ENCODE measurements around the gene ZNF506. TPM values are rescaled to one million over a fixed set of nuclear protein-coding genes. Genes with fewer than 3 reads are reported as not detected.

Gene ZNF506
- total and polyA plus RNA-seq, 2 experiments from 2014 or later, result 26.0 to 42.1 TPM

DNA sequence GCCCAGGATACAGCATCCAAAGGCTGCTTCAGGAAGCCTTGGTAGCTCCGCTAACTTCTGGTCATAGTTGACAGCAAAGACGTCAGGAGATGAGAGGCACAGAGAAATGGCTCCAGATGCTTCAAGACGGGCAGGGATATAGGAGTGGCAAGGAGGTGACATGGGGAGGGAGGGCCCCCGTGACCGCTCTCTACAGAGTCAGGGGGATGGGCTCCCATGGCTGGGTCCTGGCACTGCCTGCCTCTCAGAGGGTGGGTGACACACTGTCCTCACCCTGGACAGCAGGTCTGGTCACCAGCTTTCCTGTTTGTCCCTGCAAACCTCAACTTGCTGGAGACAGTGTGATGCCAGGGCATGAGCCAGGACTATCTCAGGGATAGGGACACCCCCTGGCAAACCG is 78.4 kb downstream of the ZNF506 start:
- peaks cover 8% of the 10 kb centered on the region; the same call in 1 of the 3 replicates for H3K9me3 Mint-ChIP-seq
- no peak overlapping the region for H3K4me2 ChIP-seq
- H3F3A ChIP-seq (replicated peaks; ENCODE audit: low read depth), result no peaks in the 10 kb centered on the region

More for the DNA sequence above, 78.4 kb downstream of the ZNF506 start:
- no peak overlapping the region for H3K27ac Mint-ChIP-seq
- ATAC-seq (no peak), DNase-seq (ENCODE audit: low spot score) (no peak)
- no peaks in the 10 kb centered on the region for H3K36me3 ChIP-seq (ENCODE audit: insufficient read depth)
- H3K4me1 ChIP-seq (ENCODE audit: insufficient read depth), result no peaks in the 10 kb centered on the region
- H3K36me3 Mint-ChIP-seq (ENCODE audit: low read depth), result no peaks in the 10 kb centered on the region; the same call in 2 of the 3 replicates
- no peaks in the 10 kb centered on the region for H3K79me2 ChIP-seq (replicated peaks; ENCODE audit: insufficient read depth)
- no peaks in the 10 kb centered on the region for H3K27me3 ChIP-seq (ENCODE audit: insufficient read depth)
- H4K20me1 ChIP-seq (replicated peaks; ENCODE audit: insufficient read depth), result no peaks in the 10 kb centered on the region
- no peak overlapping the region for H3K4me3 Mint-ChIP-seq
- 0 out of 2 replicates have a peak, but pooled peaks cover 2% of the 10 kb centered on the region for H3K9me2 ChIP-seq (ENCODE audit: insufficient read depth)
- no peaks in the 10 kb centered on the region for H3K4me1 Mint-ChIP-seq
- TF ChIP-seq EZH2phosphoT487 (IDR thresholded peaks at IDR 0.05; ENCODE audit: unreplicated experiment) (no peak), STAT1 (IDR thresholded peaks at IDR 0.05; ENCODE audit: unreplicated experiment) (no peak), EZH2 (IDR thresholded peaks at IDR 0.05; ENCODE audit: low read depth, unreplicated experiment) (no peak), CREB1 (CRISPR knock-in tag; IDR thresholded peaks at IDR 0.05; ENCODE audit: low read depth) (no peak), ZNF114 (CRISPR knock-in tag; IDR thresholded peaks at IDR 0.05) (no peak), NANOG (IDR thresholded peaks at IDR 0.05; ENCODE audit: borderline replicate concordance) (no peak), ETS1 (IDR thresholded peaks at IDR 0.05) (no peak), POLR2AphosphoS5 (IDR thresholded peaks at IDR 0.05; ENCODE audit: low read depth) (no peak), ZNF331 (CRISPR knock-in tag; IDR thresholded peaks at IDR 0.05; ENCODE audit: low read depth) (no peak), JUNB (IDR thresholded peaks at IDR 0.05; ENCODE audit: unreplicated experiment) (no peak)
- TF ChIP-seq, protein P1, sequence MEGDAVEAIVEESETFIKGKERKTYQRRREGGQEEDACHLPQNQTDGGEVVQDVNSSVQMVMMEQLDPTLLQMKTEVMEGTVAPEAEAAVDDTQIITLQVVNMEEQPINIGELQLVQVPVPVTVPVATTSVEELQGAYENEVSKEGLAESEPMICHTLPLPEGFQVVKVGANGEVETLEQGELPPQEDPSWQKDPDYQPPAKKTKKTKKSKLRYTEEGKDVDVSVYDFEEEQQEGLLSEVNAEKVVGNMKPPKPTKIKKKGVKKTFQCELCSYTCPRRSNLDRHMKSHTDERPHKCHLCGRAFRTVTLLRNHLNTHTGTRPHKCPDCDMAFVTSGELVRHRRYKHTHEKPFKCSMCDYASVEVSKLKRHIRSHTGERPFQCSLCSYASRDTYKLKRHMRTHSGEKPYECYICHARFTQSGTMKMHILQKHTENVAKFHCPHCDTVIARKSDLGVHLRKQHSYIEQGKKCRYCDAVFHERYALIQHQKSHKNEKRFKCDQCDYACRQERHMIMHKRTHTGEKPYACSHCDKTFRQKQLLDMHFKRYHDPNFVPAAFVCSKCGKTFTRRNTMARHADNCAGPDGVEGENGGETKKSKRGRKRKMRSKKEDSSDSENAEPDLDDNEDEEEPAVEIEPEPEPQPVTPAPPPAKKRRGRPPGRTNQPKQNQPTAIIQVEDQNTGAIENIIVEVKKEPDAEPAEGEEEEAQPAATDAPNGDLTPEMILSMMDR (conservative IDR thresholded peaks at IDR 0.05; ENCODE audit: low read depth in 2 of 2), result no peak
- TF ChIP-seq, protein P2, sequence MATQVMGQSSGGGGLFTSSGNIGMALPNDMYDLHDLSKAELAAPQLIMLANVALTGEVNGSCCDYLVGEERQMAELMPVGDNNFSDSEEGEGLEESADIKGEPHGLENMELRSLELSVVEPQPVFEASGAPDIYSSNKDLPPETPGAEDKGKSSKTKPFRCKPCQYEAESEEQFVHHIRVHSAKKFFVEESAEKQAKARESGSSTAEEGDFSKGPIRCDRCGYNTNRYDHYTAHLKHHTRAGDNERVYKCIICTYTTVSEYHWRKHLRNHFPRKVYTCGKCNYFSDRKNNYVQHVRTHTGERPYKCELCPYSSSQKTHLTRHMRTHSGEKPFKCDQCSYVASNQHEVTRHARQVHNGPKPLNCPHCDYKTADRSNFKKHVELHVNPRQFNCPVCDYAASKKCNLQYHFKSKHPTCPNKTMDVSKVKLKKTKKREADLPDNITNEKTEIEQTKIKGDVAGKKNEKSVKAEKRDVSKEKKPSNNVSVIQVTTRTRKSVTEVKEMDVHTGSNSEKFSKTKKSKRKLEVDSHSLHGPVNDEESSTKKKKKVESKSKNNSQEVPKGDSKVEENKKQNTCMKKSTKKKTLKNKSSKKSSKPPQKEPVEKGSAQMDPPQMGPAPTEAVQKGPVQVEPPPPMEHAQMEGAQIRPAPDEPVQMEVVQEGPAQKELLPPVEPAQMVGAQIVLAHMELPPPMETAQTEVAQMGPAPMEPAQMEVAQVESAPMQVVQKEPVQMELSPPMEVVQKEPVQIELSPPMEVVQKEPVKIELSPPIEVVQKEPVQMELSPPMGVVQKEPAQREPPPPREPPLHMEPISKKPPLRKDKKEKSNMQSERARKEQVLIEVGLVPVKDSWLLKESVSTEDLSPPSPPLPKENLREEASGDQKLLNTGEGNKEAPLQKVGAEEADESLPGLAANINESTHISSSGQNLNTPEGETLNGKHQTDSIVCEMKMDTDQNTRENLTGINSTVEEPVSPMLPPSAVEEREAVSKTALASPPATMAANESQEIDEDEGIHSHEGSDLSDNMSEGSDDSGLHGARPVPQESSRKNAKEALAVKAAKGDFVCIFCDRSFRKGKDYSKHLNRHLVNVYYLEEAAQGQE (IDR thresholded peaks at IDR 0.05; ENCODE audit: unreplicated experiment), result no peak
- TF ChIP-seq, protein P3, sequence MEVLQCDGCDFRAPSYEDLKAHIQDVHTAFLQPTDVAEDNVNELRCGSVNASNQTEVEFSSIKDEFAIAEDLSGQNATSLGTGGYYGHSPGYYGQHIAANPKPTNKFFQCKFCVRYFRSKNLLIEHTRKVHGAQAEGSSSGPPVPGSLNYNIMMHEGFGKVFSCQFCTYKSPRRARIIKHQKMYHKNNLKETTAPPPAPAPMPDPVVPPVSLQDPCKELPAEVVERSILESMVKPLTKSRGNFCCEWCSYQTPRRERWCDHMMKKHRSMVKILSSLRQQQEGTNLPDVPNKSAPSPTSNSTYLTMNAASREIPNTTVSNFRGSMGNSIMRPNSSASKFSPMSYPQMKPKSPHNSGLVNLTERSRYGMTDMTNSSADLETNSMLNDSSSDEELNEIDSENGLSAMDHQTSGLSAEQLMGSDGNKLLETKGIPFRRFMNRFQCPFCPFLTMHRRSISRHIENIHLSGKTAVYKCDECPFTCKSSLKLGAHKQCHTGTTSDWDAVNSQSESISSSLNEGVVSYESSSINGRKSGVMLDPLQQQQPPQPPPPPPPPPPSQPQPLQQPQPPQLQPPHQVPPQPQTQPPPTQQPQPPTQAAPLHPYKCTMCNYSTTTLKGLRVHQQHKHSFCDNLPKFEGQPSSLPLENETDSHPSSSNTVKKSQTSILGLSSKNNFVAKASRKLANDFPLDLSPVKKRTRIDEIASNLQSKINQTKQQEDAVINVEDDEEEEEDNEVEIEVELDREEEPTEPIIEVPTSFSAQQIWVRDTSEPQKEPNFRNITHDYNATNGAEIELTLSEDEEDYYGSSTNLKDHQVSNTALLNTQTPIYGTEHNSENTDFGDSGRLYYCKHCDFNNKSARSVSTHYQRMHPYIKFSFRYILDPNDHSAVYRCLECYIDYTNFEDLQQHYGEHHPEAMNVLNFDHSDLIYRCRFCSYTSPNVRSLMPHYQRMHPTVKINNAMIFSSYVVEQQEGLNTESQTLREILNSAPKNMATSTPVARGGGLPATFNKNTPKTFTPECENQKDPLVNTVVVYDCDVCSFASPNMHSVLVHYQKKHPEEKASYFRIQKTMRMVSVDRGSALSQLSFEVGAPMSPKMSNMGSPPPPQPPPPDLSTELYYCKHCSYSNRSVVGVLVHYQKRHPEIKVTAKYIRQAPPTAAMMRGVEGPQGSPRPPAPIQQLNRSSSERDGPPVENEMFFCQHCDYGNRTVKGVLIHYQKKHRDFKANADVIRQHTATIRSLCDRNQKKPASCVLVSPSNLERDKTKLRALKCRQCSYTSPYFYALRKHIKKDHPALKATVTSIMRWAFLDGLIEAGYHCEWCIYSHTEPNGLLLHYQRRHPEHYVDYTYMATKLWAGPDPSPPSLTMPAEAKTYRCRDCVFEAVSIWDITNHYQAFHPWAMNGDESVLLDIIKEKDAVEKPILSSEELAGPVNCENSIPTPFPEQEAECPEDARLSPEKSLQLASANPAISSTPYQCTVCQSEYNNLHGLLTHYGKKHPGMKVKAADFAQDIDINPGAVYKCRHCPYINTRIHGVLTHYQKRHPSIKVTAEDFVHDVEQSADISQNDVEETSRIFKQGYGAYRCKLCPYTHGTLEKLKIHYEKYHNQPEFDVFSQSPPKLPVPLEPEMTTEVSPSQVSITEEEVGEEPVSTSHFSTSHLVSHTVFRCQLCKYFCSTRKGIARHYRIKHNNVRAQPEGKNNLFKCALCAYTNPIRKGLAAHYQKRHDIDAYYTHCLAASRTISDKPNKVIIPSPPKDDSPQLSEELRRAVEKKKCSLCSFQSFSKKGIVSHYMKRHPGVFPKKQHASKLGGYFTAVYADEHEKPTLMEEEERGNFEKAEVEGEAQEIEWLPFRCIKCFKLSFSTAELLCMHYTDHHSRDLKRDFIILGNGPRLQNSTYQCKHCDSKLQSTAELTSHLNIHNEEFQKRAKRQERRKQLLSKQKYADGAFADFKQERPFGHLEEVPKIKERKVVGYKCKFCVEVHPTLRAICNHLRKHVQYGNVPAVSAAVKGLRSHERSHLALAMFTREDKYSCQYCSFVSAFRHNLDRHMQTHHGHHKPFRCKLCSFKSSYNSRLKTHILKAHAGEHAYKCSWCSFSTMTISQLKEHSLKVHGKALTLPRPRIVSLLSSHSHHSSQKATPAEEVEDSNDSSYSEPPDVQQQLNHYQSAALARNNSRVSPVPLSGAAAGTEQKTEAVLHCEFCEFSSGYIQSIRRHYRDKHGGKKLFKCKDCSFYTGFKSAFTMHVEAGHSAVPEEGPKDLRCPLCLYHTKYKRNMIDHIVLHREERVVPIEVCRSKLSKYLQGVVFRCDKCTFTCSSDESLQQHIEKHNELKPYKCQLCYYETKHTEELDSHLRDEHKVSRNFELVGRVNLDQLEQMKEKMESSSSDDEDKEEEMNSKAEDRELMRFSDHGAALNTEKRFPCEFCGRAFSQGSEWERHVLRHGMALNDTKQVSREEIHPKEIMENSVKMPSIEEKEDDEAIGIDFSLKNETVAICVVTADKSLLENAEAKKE (CRISPR knock-in tag; IDR thresholded peaks at IDR 0.05), result no peak
- peaks cover 13% of the 10 kb centered on the region for H3K27me3 Mint-ChIP-seq (ENCODE audit: insufficient read depth, low read depth, poor library complexity)
- no peak overlapping the region for H3K4me3 ChIP-seq
- no peak overlapping the region for H3K27ac ChIP-seq (ENCODE audit: low read depth)
- no peak overlapping the region for H2AFZ ChIP-seq

All from GM23338 (cell line).